Adrenal gland (tissue), 12 donors: ENCODE data around the gene RPL22. TPM values are rescaled to one million over a fixed set of nuclear protein-coding genes. Genes with fewer than 3 reads are reported as not detected.

ENCODE experiments used
- DNase-seq, 7 donors: peaks; one replicate each; pipeline ENCODE4 v3.0.0-alpha.2; 2019 to 2020
- H3K27ac ChIP-seq, 5 donors: fragments of 200-600 bp; sonication (generic) in 4 of 5; 1 replicate in 3 of 5; 2 replicates in 2 of 5; pipeline versions ENCODE4 v1.5.1 to v1.8.0; 2016 to 2020; ENCODE audit warnings: mild to moderate bottlenecking in 1 of 5
- H3K27me3 ChIP-seq: fragments of 200-600 bp; 2 replicates; pipeline ENCODE4 v1.8.0; 2021
- H3K36me3 ChIP-seq, 2 donors: fragments of 200-600 bp; replicated peaks in 1 of 2; 1 replicate in 1 of 2; 2 replicates in 1 of 2; pipeline versions ENCODE4 v1.5.1 to v1.8.0; 2018 to 2022
- H3K4me1 ChIP-seq, 2 donors: fragments of 200-600 bp; replicated peaks in 1 of 2; 1 replicate in 1 of 2; 2 replicates in 1 of 2; pipeline versions ENCODE4 v1.5.1 to v1.8.0; 2018 to 2021
- H3K4me3 ChIP-seq, 4 donors: fragments of 200-600 bp; sonication (generic) in 3 of 4; one replicate each; pipeline ENCODE4 v1.5.1; 2016 to 2018
- H3K9me3 ChIP-seq, 3 donors: fragments of 200-600 bp; sonication (generic) in 1 of 3; replicated peaks in 1 of 3; 1 replicate in 2 of 3; 2 replicates in 1 of 3; pipeline versions ENCODE4 v1.5.1 to v1.8.0; 2016 to 2021
- CTCF ChIP-seq, 6 experiments: fragments of 450-650 bp in 4 of 6; fragments of 200-600 bp in 2 of 6; sonication (generic) in 1 of 6; IDR thresholded peaks; 1 replicate in 5 of 6; 2 replicates in 1 of 6; pipeline versions ENCODE4 v1.5.1 to v1.8.0; 2016 to 2021; ENCODE audit warnings: antibody characterized with exemption in 6 of 6, mild to moderate bottlenecking in 2 of 6, moderate library complexity in 1 of 6
- POLR2A ChIP-seq, 2 donors: fragments of 450-650 bp; IDR thresholded peaks; one replicate each; pipeline ENCODE4 v1.6.1; 2017; ENCODE audit warnings: antibody characterized with exemption in 2 of 2, mild to moderate bottlenecking in 2 of 2, moderate library complexity in 1 of 2
- WGBS, 4 donors: extraction: QIAGEN DNeasy Blood & Tissue Kit in 2 of 4; methylation state at CpG; one replicate each; pipeline versions ENCODE4 v1.1.5 to v1.1.7; 2013 to 2017; 5-methylcytosine and 5-hydroxymethylcytosine counted together
- intact Hi-C, 2 donors: fragments of 100-400 bp; cut with DNase I; formaldehyde crosslinking; loops; one replicate each; pipeline versions ENCODE4 v1.14.1 to v1.15.0; 2022 to 2023
- polyA plus RNA-seq, 3 donors: library from polyadenylated mRNA; stranded (reverse); fragments of 200-250 nt in 2 of 3; fragments of 350-450 nt in 1 of 3; fragmentation: Illumina TruSeq in 1 of 3; extraction: RNeasy Lipid Tissue Mini Kit (QIAGEN cat#74804) in 1 of 3; gene quantifications; one replicate each; pipeline ENCODE4 v1.2.3, GENCODE V29; 2013 to 2014
- total RNA-seq, 9 donors: library from RNA; depleted of rRNA in 4 of 9; stranded (reverse); fragments of >200 nt in 4 of 9; fragments of 120-200 nt in 1 of 9; fragmentation: NEBNext Ultra II Directional in 1 of 9; extraction: Animal tissue kit (Norgen Biotek cat#: 25700) in 1 of 9; gene quantifications; one replicate each; pipeline versions ENCODE4 v1.1.0 to v1.2.4, GENCODE V29; 2013 to 2023
- donor health status: healthy with polysubstance abuse.
- donor health status: Bipolar disorder and iron deficiency.
- donor health status: DM: yes; HTN: yes; CAD: no.
- donor health status: DM: no; HTN: no; CAD: no.
- donor health status: DM: no; HTN: no; CAD: no.
- donor health status: DM: yes; HTN: yes; CAD: no.

RPL22 gene
- total and polyA plus RNA-seq, 12 donors: 78.5 to 898 (median 305) TPM

DNA sequence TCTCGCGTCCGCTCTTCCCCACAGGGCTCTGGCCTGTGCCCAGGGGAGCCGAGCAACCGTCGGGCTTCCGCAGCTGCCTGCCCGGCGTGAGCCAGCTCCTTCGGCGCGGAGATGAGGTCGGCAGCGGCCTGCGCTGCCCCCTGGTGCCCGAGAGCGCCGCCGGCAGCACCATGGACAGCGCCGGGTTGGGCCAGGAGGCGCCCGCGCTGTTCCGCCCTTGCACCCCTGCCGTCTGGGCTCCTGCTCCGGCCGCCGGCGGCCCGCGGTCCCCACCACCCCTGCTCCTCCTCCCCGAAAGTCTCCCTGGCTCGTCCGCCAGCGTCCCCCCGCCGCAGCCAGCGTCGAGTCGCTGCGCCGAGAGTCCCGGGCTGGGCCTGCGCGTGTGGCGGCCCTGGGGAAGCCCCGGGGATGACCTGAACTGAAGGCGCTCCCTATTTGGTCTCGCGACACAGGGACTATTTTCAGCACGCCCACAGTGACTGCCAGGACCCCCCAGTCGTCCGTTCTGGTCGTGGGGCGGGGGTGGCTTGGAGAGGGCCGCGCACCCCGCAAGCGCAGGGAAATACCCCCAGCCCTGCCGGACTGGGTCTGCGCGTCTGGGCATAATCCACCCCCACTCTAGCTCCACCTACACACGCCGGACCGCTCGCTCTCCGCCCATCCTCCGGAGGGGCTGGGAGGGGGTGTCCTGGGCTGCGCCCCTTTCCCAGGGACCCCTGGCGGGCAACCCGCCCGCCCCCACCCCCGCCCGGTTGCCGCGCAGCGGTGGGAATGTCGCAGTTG is 45.9 kb upstream of the RPL22 start:
- H3K4me1 ChIP-seq: peaks cover 5 to 30% of the 10 kb centered on the region in 2 donors

GRCh38 chr1:6244401-6245049 is 45.1 kb upstream of the RPL22 start:
- peaks cover 54% of the 10 kb centered on the region for H3K27me3 ChIP-seq
- no peak overlapping the region for H3K4me3 ChIP-seq
- no peak for TF ChIP-seq CTCF (IDR thresholded peaks at IDR 0.05)
- no peak for TF ChIP-seq POLR2A (IDR thresholded peaks at IDR 0.05)
- H3K4me1 ChIP-seq: peaks cover 5 to 30% of the 10 kb centered on the region in 2 donors
- no peaks in the 10 kb centered on the region for H3K9me3 ChIP-seq
- no peaks in the 10 kb centered on the region for H3K36me3 ChIP-seq
- 1 to 8% (median 5%) methylated on average over 21 to 24 of the region's 24 CpGs for WGBS, 4 donors
- no peak for DNase-seq
- intact Hi-C loops: loop anchor here (5.0 kb wide), 6 partner anchors 37 to 192 kb away; partner anchors contain the start of gene RNF207 (in 2 of the 2)
- H3K27ac ChIP-seq: no peak overlapping the region

More for the DNA sequence above, 45.9 kb upstream of the RPL22 start:
- Histone ChIP-seq H3K9me3 (no peaks in the 10 kb centered on the region), H3K27me3 (peaks cover 56% of the 10 kb centered on the region), H3K4me3 (no peak overlapping the region), H3K27ac (no peak overlapping the region), H3K36me3 (no peaks in the 10 kb centered on the region)
- intact Hi-C loops: loop anchor here (5.0 kb wide), 3 partner anchors 37 to 167 kb away; no protein-coding TSS in a partner anchor
- peak; percentile 78 to 87 (median 83) for DNase-seq
- 0 to 3% (median 2%) methylated on average over 6 to 79 of the region's 79 CpGs for WGBS, 4 donors
- no peak for TF ChIP-seq POLR2A (IDR thresholded peaks at IDR 0.05)
- peak; percentile 62 to 97 (median 72) for TF ChIP-seq CTCF (IDR thresholded peaks at IDR 0.05)

- TF ChIP-seq CTCF (IDR thresholded peaks at IDR 0.05) (no peak), POLR2A (IDR thresholded peaks at IDR 0.05) (no peak)
- WGBS, 4 donors: 2 to 6% (median 4%) methylated on average over 6 to 16 of the region's 16 CpGs
- H3K9me3 ChIP-seq: no peaks in the 10 kb centered on the region
- H3K36me3 ChIP-seq: no peaks in the 10 kb centered on the region
- no peak within 1 kb of the TSS for H3K27ac ChIP-seq
- peaks cover 5 to 27% of the 10 kb centered on the region in 2 donors for H3K4me1 ChIP-seq
- DNase-seq: no peak
- intact Hi-C loops: loop anchor here (5.0 kb wide), 3 partner anchors 37 to 192 kb away; partner anchors contain the start of gene RNF207 (in 2 of the 2)
- peaks cover 54% of the 10 kb centered on the region for H3K27me3 ChIP-seq
- H3K4me3 ChIP-seq: no peak within 1 kb of the TSS
Observed at GRCh38 chr1:6243993-6244392, 44.6 kb upstream of the RPL22 start, which contains the start of gene HES3. Gene HES3, plus strand, starts transcription at chr1:6244179. Its CDS starts 187 bp downstream, at chr1:6244366.
